Hepatocyte (in vitro differentiated cells): ENCODE data around the gene DCC.

ENCODE experiments used
- EZH2 ChIP-seq: fragments of 200-600 bp; sonication (generic); IDR thresholded peaks from 2 replicates; pipeline ENCODE4 v1.6.1; 2016; ENCODE audit warnings: antibody characterized with exemption, mild to moderate bottlenecking, borderline replicate concordance
- EZH2phosphoT487 ChIP-seq: fragments of 200-600 bp; sonication (generic); IDR thresholded peaks from one replicate; pipeline ENCODE4 v1.6.1; 2018; ENCODE audit warnings: antibody characterized with exemption, mild to moderate bottlenecking, low read depth, moderate library complexity; ENCODE audit not compliant: unreplicated experiment, severe bottlenecking
- TF ChIP-seq, protein P1 (sequence below): fragments of 200-600 bp; sonication (generic); IDR thresholded peaks from 2 replicates; pipeline ENCODE4 v1.5.1; 2016; ENCODE audit warnings: antibody characterized with exemption, mild to moderate bottlenecking; ENCODE audit not compliant: poor library complexity

DNA sequence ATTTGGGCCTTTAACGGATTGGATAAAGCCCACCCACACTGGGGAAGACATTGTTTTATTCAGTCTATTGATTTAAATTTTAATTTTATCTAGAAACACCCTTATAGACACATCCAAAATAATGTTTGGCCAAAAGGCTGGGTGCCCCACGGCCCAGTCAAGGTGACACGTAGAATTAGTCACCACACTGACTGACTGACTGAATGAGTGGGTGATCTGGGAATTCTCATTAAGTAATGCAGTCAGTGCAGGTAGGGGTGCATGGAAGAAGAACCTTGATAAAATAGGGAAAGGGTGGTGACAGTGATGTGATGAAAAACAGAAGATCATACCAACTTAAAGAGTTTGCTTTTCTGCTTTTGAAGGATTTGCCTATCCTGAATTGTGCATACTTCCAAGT lies 554.8 kb downstream of the DCC start:
- TF ChIP-seq EZH2 (no peak), EZH2phosphoT487 (no peak)
- TF ChIP-seq, protein P1, sequence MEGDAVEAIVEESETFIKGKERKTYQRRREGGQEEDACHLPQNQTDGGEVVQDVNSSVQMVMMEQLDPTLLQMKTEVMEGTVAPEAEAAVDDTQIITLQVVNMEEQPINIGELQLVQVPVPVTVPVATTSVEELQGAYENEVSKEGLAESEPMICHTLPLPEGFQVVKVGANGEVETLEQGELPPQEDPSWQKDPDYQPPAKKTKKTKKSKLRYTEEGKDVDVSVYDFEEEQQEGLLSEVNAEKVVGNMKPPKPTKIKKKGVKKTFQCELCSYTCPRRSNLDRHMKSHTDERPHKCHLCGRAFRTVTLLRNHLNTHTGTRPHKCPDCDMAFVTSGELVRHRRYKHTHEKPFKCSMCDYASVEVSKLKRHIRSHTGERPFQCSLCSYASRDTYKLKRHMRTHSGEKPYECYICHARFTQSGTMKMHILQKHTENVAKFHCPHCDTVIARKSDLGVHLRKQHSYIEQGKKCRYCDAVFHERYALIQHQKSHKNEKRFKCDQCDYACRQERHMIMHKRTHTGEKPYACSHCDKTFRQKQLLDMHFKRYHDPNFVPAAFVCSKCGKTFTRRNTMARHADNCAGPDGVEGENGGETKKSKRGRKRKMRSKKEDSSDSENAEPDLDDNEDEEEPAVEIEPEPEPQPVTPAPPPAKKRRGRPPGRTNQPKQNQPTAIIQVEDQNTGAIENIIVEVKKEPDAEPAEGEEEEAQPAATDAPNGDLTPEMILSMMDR = no peak
